ENCODE measurements around the gene KRTAP19-4.

KRTAP19-4 gene

DNA sequence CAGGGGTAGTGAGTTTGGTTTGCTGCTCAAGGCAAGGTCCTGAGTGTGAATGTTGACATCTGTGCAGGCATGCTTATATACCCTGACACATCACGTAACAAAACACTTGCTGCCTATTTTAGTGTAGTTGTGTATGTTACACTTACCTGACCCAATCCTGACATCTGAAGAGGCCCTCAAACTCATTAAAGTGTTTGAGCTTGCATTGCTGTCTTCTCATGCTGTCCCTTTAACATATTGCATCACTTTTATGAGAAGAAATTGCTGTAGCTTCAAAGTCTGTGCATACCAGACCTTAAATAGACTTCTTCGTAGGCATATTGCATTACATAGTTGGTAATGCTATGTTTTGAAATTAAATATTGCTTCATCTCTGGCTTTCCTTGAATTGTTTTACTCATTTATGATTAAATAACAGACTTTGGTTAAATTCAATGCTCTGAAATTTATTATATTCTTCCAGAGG lies 5.0 kb downstream of the KRTAP19-4 start, which contains the start of gene KRTAP19-3:
TSS of gene KRTAP19-3 (minus strand) at position 51 of the 466 bp plus-strand sequence. CDS start 56 bp downstream, outside the sequence.
- H3K4me3 ChIP-seq (ENCODE audit: insufficient read depth, low read length, poor library complexity, severe bottlenecking): no peak within 1 kb of the TSS

DNA sequence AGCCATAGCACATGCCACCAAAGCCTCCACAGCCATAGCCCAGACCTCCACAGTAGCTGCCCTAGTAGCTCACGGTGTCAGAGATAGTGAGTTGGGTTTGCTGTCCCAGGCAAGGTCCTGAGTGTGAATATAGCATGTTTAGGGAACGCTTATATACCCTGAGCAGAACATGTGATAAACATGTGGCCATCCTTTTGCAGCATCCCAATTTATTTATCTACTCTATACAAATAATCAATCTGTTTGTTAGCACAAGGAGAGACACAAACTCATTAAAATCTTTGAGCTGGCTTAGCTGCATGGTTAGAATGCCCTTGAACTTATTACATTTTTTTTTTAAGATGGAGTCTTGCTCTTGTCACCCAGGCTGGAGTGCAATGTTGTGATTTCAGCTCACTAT lies 9.6 kb downstream of the KRTAP19-4 start, which contains the start of gene KRTAP19-2:
TSS of gene KRTAP19-2 (minus strand) at position 101 of the 400 bp plus-strand sequence. CDS start at position 13, 88 bp downstream.
- no peak within 1 kb of the TSS for H2AFZ ChIP-seq (ENCODE audit: low read depth, low read length, severe bottlenecking)
- peaks cover 3% of the 10 kb centered on the region; the same call in 1 of the 2 replicates for H3K9me3 ChIP-seq (ENCODE audit: insufficient read depth, low read length)
- no peaks in the 10 kb centered on the region for H3K36me3 ChIP-seq (ENCODE audit: low read length)
- TF ChIP-seq, protein P1, sequence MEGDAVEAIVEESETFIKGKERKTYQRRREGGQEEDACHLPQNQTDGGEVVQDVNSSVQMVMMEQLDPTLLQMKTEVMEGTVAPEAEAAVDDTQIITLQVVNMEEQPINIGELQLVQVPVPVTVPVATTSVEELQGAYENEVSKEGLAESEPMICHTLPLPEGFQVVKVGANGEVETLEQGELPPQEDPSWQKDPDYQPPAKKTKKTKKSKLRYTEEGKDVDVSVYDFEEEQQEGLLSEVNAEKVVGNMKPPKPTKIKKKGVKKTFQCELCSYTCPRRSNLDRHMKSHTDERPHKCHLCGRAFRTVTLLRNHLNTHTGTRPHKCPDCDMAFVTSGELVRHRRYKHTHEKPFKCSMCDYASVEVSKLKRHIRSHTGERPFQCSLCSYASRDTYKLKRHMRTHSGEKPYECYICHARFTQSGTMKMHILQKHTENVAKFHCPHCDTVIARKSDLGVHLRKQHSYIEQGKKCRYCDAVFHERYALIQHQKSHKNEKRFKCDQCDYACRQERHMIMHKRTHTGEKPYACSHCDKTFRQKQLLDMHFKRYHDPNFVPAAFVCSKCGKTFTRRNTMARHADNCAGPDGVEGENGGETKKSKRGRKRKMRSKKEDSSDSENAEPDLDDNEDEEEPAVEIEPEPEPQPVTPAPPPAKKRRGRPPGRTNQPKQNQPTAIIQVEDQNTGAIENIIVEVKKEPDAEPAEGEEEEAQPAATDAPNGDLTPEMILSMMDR (IDR thresholded peaks at IDR 0.05; ENCODE audit: insufficient read depth, low read length, poor library complexity, severe bottlenecking): no peak
- no peak for TF ChIP-seq EZH2phosphoT487 (conservative IDR thresholded peaks at IDR 0.05; ENCODE audit: low read length)
- H3K9ac ChIP-seq (ENCODE audit: low read length): no peak within 1 kb of the TSS
- H3K27ac ChIP-seq (ENCODE audit: low read depth, low read length): no peak within 1 kb of the TSS
- no peaks in the 10 kb centered on the region for H3K27me3 ChIP-seq (ENCODE audit: low read length)
- H3K79me2 ChIP-seq (ENCODE audit: insufficient read depth, low read length): no peaks in the 10 kb centered on the region
- H3F3A ChIP-seq (ENCODE audit: insufficient read depth): no peaks in the 10 kb centered on the region
- no peaks in the 10 kb centered on the region for H4K20me1 ChIP-seq (ENCODE audit: low read depth, low read length)
- no peak within 1 kb of the TSS for H3K4me3 ChIP-seq (ENCODE audit: insufficient read depth, low read length, poor library complexity, severe bottlenecking)
- H3K4me2 ChIP-seq (ENCODE audit: low read depth, low read length, poor library complexity, severe bottlenecking): no peak within 1 kb of the TSS
- no peaks in the 10 kb centered on the region for H3K9me2 ChIP-seq (replicated peaks; ENCODE audit: insufficient read depth, low read length)

More for the DNA sequence above, 5.0 kb downstream of the KRTAP19-4 start, which contains the start of gene KRTAP19-3:
- no peaks in the 10 kb centered on the region for H3K27me3 ChIP-seq (ENCODE audit: low read length)
- peaks cover 3% of the 10 kb centered on the region; the same call in 1 of the 2 replicates for H3K9me3 ChIP-seq (ENCODE audit: insufficient read depth, low read length)
- no peaks in the 10 kb centered on the region for H3F3A ChIP-seq (ENCODE audit: insufficient read depth)
- H3K79me2 ChIP-seq (ENCODE audit: insufficient read depth, low read length): no peaks in the 10 kb centered on the region
- H3K27ac ChIP-seq (ENCODE audit: low read depth, low read length): no peak within 1 kb of the TSS
- H3K9me2 ChIP-seq (replicated peaks; ENCODE audit: insufficient read depth, low read length): no peaks in the 10 kb centered on the region
- H3K4me2 ChIP-seq (ENCODE audit: low read depth, low read length, poor library complexity, severe bottlenecking): no peak within 1 kb of the TSS
- TF ChIP-seq EZH2phosphoT487 (conservative IDR thresholded peaks at IDR 0.05; ENCODE audit: low read length): no peak
- TF ChIP-seq, protein P1 (IDR thresholded peaks at IDR 0.05; ENCODE audit: insufficient read depth, low read length, poor library complexity, severe bottlenecking): no peak
- no peaks in the 10 kb centered on the region for H4K20me1 ChIP-seq (ENCODE audit: low read depth, low read length)
- H3K36me3 ChIP-seq (ENCODE audit: low read length): no peaks in the 10 kb centered on the region
- H3K9ac ChIP-seq (ENCODE audit: low read length): no peak within 1 kb of the TSS
- H2AFZ ChIP-seq (ENCODE audit: low read depth, low read length, severe bottlenecking): no peak within 1 kb of the TSS

DNA sequence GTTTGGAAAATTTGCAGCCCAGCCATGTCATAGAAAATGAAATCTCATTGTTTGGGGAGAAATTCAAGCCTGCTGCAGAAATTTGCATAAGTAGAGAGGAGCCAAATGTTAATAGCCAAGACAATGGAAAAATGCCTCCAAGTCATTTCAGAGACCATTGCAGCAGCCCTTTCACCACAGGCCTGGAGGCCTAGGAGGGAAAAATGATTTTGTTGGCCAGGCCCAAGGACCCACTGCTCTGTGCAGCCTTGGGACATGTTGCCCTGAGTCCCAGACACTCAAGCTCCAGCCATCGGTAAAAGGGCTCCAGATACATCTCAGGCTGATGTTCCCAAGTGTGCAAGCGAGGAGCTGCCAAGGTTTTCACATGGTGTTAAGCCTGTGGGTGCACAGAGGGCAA lies 10.8 kb downstream of the KRTAP19-4 start:
- Histone ChIP-seq H3F3A (ENCODE audit: insufficient read depth) (no peaks in the 10 kb centered on the region), H3K9me3 (ENCODE audit: insufficient read depth, low read length) (peaks cover 3% of the 10 kb centered on the region; the same call in 1 of the 2 replicates), H3K27me3 (ENCODE audit: low read length) (no peaks in the 10 kb centered on the region), H3K36me3 (ENCODE audit: low read length) (no peaks in the 10 kb centered on the region), H3K4me3 (ENCODE audit: insufficient read depth, low read length, poor library complexity, severe bottlenecking) (no peak overlapping the region), H2AFZ (ENCODE audit: low read depth, low read length, severe bottlenecking) (no peak overlapping the region), H3K4me2 (ENCODE audit: low read depth, low read length, poor library complexity, severe bottlenecking) (no peak overlapping the region), H3K79me2 (ENCODE audit: insufficient read depth, low read length) (no peaks in the 10 kb centered on the region), H3K9me2 (replicated peaks; ENCODE audit: insufficient read depth, low read length) (no peaks in the 10 kb centered on the region), H3K9ac (ENCODE audit: low read length) (no peak overlapping the region), H4K20me1 (ENCODE audit: low read depth, low read length) (no peaks in the 10 kb centered on the region), H3K27ac (ENCODE audit: low read depth, low read length) (no peak overlapping the region)
- TF ChIP-seq, protein P1 (IDR thresholded peaks at IDR 0.05; ENCODE audit: insufficient read depth, low read length, poor library complexity, severe bottlenecking): no peak
- TF ChIP-seq EZH2phosphoT487 (conservative IDR thresholded peaks at IDR 0.05; ENCODE audit: low read length): no peak

Data from SU-DHL-6 (cell line).